ENCODE data around the gene VASN.
A peak's percentile ranks its signal among the peaks of the same experiment; 100 is the strongest.

Gene VASN

DNA sequence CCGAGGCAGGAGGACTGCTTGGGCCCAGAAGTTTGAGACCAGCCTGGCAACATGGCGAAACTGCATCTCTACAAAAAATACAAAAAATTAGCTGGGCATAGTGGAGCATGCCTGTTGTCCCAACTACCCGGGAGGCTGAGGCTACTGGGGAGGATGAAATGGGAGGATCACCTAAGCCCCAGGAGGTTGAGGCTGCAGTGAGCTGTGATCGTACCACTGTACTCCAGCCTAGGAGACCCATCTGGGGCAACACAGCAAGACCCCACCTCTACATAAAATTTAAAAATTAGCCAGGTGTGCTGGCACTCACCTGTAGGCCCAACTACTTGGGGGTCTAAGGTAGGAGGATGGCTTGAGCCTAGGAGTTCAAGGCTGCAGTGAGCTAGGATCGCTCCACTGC lies 22.3 kb upstream of the VASN start:
- TF ChIP-seq, protein P1, sequence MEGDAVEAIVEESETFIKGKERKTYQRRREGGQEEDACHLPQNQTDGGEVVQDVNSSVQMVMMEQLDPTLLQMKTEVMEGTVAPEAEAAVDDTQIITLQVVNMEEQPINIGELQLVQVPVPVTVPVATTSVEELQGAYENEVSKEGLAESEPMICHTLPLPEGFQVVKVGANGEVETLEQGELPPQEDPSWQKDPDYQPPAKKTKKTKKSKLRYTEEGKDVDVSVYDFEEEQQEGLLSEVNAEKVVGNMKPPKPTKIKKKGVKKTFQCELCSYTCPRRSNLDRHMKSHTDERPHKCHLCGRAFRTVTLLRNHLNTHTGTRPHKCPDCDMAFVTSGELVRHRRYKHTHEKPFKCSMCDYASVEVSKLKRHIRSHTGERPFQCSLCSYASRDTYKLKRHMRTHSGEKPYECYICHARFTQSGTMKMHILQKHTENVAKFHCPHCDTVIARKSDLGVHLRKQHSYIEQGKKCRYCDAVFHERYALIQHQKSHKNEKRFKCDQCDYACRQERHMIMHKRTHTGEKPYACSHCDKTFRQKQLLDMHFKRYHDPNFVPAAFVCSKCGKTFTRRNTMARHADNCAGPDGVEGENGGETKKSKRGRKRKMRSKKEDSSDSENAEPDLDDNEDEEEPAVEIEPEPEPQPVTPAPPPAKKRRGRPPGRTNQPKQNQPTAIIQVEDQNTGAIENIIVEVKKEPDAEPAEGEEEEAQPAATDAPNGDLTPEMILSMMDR (IDR thresholded peaks at IDR 0.05; ENCODE audit: low read depth, low read length), result no peak
- in situ Hi-C loops (cut with HindIII; ENCODE audit: low sequenced_read_pairs), result no loop called here
- no peak overlapping the region for H3K4me3 ChIP-seq (ENCODE audit: low read depth, low read length)
- no peak for DNase-seq (ENCODE audit: low read depth, low spot score)

DNA sequence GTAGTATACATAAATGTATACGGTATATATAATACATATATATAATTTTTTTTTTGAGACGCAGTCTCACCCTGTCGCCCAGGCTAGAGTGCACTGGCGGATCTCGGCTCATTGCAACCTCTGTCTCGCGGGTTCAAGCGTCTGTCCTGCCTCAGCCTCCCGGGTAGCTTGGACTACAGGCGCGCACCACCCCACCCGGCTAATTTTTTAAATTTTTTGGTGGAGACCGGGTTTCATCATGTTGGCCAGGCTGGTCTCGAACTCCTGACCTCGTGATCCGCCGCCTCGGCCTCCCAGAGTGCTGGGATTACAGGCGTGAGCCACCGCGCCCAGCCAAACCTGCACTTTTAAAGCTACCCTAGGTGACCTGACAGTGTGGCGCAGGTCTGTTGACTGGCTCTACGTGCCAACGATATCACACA lies 21.3 kb upstream of the VASN start:
- peak overlapping the region; percentile 74 for H3K4me3 ChIP-seq (ENCODE audit: low read depth, low read length)
- in situ Hi-C loops (cut with HindIII; ENCODE audit: low sequenced_read_pairs), result no loop called here
- TF ChIP-seq, protein P1 (IDR thresholded peaks at IDR 0.05; ENCODE audit: low read depth, low read length), result no peak
- DNase-seq (ENCODE audit: low read depth, low spot score), result no peak

DNA sequence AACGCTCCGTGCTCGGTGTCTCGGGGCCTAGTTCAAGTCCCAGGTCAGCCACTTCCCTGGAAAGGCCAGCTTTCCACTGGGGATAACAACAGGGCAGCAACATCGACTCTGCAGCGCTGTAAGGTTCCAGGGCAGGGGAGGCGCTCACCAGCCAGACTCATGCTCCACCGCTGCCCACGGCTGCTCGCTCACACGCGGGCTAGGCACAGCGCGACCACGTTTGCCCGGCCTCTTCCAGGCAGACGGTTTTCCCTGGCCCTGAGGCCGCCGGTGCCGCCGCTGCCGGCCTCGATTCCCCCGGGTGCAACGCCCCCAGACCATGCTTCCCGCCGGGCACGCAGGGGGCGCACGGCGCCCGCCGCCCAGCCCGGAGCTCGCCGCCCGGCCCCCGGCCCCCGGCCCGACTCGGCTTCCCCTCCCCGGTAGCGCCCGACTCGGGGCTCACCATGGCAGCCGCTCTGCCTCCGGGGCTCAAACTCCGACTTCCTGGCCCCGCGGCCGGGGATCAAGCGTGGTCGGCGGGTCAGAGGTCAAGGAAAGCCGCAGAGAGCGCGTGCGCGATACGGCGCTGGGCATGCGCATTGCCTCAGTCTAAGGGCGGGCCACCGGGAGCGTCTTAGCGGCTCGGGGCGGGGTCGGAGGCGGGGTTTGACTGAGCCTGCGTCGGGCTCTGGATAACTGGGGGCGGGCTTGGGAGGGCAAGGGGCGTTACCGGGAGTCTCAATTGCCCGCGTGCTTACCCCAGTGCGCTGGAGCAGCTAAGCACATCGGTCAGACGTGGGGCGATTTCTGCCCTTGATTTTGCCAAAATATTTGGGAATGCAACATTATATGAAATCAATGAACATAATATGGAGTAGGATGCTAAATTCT lies 20.6 kb upstream of the VASN start, which contains the start of gene PAM16:
TSS of gene PAM16 (minus strand) at position 535 of the 873 bp plus-strand sequence. CDS start at position 448, 87 bp downstream.
- H3K4me3 ChIP-seq (ENCODE audit: low read depth, low read length), result peak within 1 kb of the TSS; percentile 74
- in situ Hi-C loops (cut with HindIII; ENCODE audit: low sequenced_read_pairs), result no loop called here
- peak; percentile 95 for DNase-seq (ENCODE audit: low read depth, low spot score)
- TF ChIP-seq, protein P1 (IDR thresholded peaks at IDR 0.05; ENCODE audit: low read depth, low read length), result no peak

DNA sequence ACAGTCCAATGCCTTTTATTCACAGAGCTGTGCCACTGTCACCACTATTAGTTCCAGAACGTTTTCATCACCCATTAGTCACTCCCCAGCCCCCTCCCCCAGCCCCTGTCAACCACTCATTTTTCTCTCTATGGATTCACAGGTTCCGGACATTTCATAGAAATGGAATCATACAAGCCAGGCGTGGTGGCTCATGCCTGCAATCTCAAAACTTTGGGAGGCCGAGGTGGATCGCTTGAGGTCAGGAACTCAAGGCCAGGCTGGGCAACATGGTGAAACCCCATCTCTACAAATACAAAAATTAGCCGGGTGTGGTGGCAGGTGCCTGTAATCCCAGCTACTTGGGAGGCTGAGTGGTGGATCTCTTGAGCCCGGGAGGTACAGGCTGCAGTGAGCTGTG lies 19.8 kb upstream of the VASN start:
- DNase-seq (ENCODE audit: low read depth, low spot score), result no peak
- H3K4me3 ChIP-seq (ENCODE audit: low read depth, low read length), result no peak overlapping the region
- in situ Hi-C loops (cut with HindIII; ENCODE audit: low sequenced_read_pairs), result no loop called here
- TF ChIP-seq, protein P1 (IDR thresholded peaks at IDR 0.05; ENCODE audit: low read depth, low read length), result no peak

DNA sequence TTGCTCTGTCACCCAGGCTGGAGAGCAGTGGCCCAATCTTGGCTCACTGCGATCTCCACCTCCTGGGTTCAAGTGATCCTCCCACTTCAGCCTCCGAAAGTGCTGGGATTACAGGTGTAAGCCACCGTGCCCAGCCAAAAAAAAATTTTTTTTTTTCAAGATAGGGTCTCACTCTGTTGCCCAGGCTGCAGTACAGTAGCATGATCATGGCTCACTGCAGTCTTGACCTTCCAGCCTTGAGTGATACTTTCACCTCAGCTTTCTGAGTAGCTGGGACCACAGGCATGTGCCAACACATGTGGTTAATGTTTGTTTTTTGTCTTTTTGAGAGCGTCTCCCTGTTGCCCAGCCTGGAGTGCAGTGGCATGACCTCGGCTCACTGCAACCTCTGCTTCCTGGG lies 18.8 kb upstream of the VASN start:
- TF ChIP-seq, protein P1 (IDR thresholded peaks at IDR 0.05; ENCODE audit: low read depth, low read length), result no peak
- no peak overlapping the region for H3K4me3 ChIP-seq (ENCODE audit: low read depth, low read length)
- no peak for DNase-seq (ENCODE audit: low read depth, low spot score)
- in situ Hi-C loops (cut with HindIII; ENCODE audit: low sequenced_read_pairs), result no loop called here

DNA sequence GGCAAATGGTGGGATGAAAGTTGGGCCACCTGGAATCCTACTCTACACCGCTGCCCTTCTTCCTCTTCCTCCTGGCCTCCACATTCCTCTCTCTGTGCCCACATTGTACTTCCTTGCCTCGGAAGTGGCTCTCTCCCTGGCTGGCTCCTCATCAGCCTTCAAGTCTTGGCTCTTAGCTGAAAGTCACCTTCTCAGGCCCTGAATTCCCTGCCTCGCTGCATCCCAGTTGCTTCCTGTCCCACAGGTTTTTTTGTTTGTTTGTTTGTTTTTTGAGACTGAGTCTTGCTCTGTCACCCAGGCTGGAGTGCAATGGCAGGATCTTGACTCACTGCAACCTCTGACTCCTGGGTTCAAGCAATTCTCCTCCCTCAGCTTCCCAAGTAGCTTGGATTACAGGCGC lies 18.0 kb upstream of the VASN start:
- H3K4me3 ChIP-seq (ENCODE audit: low read depth, low read length), result no peak overlapping the region
- in situ Hi-C loops (cut with HindIII; ENCODE audit: low sequenced_read_pairs), result no loop called here
- DNase-seq (ENCODE audit: low read depth, low spot score), result no peak
- TF ChIP-seq, protein P1 (IDR thresholded peaks at IDR 0.05; ENCODE audit: low read depth, low read length), result no peak

Data from astrocyte of the spinal cord (primary cell).